GM23248 (cell line): Measurements from ENCODE around the gene CAMTA1.

Experiments
- EZH2 ChIP-seq: fragments of 200-600 bp; sonication (generic); IDR thresholded peaks from 2 replicates; pipeline ENCODE4 v1.6.1; 2018; ENCODE audit warnings: antibody characterized with exemption, mild to moderate bottlenecking; ENCODE audit not compliant: insufficient read depth, poor library complexity, severe bottlenecking
- EZH2phosphoT487 ChIP-seq: fragments of 200-600 bp; sonication (generic); IDR thresholded peaks from 2 replicates; pipeline ENCODE4 v1.6.1; 2018; ENCODE audit warnings: antibody characterized with exemption, moderate library complexity, mild to moderate bottlenecking, low read depth; ENCODE audit not compliant: insufficient read depth

- TF ChIP-seq EZH2phosphoT487 (no peak), EZH2 (no peak)
Observed at GRCh38 chr1:6871300-6871972, 86.2 kb downstream of the CAMTA1 start.
